K562 (cell line): Measurements from ENCODE around the gene PCBP3.

Experiments used
- CTCF ChIP-seq, 3 experiments: IDR thresholded peaks in 2 of 3; conservative IDR thresholded peaks in 1 of 3; 2 replicates each; pipeline ENCODE4 v1.5.1; 2011 to 2012; ENCODE audit warnings: low read length in 3 of 3, mild to moderate bottlenecking in 3 of 3, control low read depth in 2 of 3, improper control_type of control experiment in 1 of 3, inconsistent platforms in 1 of 3, low read depth in 1 of 3, mixed read lengths in 1 of 3, moderate library complexity in 1 of 3; ENCODE audit not compliant: insufficient read depth in 2 of 3
- REST ChIP-seq, 2 experiments: fragments of 450-650 bp; formaldehyde crosslinking in 1 of 2; IDR thresholded peaks; 2 replicates each; pipeline versions ENCODE4 v1.4.0 to v1.6.1; 2014 to 2020; ENCODE audit warnings: mild to moderate bottlenecking in 2 of 2, borderline replicate concordance in 1 of 2, low read depth in 1 of 2
- SNRNP70 ChIP-seq: fragments of 200-400 bp; formaldehyde crosslinking; optimal IDR thresholded peaks from 2 replicates; pipeline ENCODE3; 2017; ENCODE audit warnings: low read depth, low read length
- TFE3 ChIP-seq: fragments of 450-650 bp; formaldehyde crosslinking; IDR thresholded peaks from 2 replicates; pipeline ENCODE4 v1.4.0; 2020; ENCODE audit warnings: mild to moderate bottlenecking, mixed read lengths

- TF ChIP-seq TFE3 (CRISPR knock-in tag) (no peak), SNRNP70 (no peak), CTCF (IDR thresholded peaks at IDR 0.05 in 2 of 3, conservative IDR thresholded peaks at IDR 0.05 in 1 of 3; ENCODE audit: insufficient read depth in 2 of 3, low read depth in 1 of 3, low read length in 3 of 3) (no peak), REST (IDR thresholded peaks at IDR 0.05; ENCODE audit: borderline replicate concordance) (no peak), REST (CRISPR knock-in tag; IDR thresholded peaks at IDR 0.05; ENCODE audit: low read depth) (no peak)
Observed at GRCh38 chr21:45630066-45630694, 13.3 kb upstream of the PCBP3 start.
